Measurements from ENCODE around the gene CALN1.
"Not testable (repeated sequence)": the region's sequence is repeated elsewhere in the genome, so short reads cannot be mapped to it uniquely, and the experiment has no call there.

Gene CALN1

GRCh38 chr7:72080865-72081510 lies 331.1 kb downstream of the CALN1 start:
- DNase-seq = peak; percentile 85 to 91 (median 88)

GRCh38 chr7:72080341-72080766 lies 331.8 kb downstream of the CALN1 start:
- peak in 1 of 4 experiments; percentile 4 for DNase-seq

DNA sequence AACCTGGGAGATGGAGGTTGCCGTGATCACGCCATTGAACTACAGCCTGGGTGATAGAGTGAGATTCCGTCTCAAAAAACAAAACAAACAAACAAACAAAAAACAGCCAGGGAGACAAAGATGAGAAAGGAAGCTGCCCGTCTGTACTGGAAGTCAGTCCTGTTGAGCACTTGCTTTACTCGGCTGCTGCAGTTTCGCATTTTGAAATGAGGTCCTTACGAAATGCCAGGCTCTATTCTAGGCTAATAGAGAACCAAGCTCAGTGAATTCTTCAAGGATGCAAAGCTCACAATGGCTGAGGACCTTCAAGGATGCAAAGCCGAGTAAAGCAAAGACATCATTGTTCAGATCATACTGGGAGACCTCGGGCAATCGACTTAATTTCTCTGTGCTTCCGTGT lies 333.3 kb downstream of the CALN1 start:
- DNase-seq = peak; percentile 35 to 66 (median 58)

- DNase-seq = no peak
Observed at GRCh38 chr7:72078301-72078700, 333.8 kb downstream of the CALN1 start.

DNA sequence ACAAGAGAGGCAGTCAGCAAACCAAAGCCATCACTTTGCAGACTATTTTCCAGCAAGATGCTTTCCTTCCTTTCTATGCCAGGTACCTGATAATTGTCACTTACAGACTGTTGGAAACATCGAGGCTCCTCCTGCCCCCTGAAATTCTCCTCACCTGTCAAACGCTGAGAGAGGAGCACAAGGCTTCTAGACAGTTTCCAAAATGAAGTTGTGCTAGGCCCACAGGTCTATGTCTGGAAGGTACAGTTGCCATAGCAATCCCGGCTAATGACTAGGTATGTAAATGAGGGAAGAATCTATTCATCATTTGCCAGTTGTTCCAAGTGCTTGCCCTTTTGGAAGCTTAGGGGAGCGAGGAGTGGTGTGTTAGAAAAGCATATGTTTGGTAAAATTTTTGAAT lies 334.4 kb downstream of the CALN1 start:
- no peak for DNase-seq

DNA sequence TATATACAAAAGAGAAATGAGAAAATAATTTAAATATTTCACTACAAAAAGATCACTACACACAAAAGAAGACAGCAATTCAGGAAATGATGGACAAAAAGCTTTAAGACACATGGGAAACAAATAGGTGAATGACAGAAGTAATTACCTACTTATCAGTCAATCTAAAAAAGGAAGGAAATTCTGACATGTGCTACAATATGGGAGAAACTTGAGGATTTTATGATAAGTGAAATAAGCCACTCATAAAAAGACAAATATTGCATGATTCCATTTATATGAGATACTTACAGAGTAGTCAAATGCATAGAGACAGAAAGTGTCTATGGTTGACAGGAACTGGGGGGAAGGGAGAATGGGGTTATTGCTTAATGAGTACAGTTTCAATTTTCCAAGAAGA lies 339.2 kb downstream of the CALN1 start:
- no peak for DNase-seq

GRCh38 chr7:72069263-72069662 lies 342.9 kb downstream of the CALN1 start:
- peak in 3 of 4 experiments; percentile 10 to 37 (median 10) for DNase-seq

DNA sequence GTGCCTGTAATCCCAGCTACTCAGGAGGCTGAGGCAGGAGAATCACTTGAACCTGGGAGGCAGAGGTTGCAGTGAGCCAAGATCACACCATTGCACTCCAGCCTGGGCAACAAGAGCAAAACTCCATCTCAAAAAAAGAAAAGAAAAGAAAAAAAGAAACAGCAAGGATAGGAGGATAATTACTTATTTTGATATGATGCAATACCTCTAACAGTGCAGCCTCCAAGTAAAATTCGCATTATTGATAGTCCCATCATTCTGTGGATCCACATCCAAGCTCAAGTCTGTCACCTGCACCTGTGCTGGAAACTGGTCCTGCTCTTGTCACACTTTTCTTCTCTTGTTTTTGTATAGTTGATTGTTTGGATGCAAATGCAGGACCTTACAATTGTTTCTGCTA lies 346.4 kb downstream of the CALN1 start:
- not testable (repeated sequence) for DNase-seq

DNA sequence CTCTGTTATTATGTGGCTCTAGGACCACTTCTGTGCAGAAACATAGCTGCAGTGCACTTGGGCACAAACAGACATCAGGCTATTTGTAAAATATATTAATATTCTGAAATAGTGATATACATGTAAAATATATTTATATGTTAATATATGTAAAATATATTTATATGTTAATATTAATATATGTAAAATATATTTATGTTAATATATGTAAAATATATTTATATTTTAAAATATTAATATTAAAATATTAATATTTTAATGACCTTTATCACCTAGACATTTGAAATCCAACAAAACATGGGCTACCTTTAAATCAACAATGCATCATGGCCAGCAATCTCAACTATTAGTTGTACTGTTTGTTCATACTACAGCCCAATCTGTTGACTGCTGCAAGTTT lies 347.2 kb downstream of the CALN1 start:
- DNase-seq = no peak

DNA sequence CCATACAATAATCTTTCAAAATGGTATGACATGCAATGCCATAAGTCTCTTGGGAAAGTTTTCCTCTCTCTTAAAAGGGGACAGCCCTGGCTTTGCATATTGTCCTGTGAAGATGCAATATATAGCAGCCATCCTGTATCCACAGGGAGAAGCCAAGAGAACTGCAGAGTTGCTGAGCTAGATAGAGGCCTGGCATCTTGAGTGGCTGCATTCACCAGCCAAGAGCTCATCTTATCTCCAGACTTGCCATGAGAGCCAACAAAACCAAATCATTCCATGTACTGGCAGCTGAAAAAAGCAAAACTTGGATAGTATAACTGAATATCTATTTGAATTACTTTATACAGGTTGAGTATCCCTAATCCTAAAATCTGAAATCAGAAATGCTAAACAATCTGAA lies 348.8 kb downstream of the CALN1 start:
- DNase-seq = no peak

DNA sequence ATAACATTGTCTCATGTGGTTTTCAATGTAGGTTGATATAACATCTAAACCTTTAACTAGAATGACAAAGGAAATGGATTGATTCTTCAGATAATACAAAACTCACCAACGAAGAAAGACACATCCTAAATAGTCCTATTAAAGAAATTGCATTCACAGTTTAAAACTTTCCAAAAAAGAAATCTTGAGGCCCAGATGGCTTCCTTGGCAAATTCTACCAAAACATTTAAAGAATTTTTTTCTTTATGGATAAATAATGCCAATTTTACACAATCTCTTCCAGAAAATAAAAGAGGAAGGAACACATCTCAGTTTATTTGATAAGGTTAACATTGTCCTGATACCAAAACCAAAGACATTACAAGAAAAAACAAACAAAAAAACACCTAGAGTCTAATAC lies 349.5 kb downstream of the CALN1 start:
- DNase-seq = no peak

DNA sequence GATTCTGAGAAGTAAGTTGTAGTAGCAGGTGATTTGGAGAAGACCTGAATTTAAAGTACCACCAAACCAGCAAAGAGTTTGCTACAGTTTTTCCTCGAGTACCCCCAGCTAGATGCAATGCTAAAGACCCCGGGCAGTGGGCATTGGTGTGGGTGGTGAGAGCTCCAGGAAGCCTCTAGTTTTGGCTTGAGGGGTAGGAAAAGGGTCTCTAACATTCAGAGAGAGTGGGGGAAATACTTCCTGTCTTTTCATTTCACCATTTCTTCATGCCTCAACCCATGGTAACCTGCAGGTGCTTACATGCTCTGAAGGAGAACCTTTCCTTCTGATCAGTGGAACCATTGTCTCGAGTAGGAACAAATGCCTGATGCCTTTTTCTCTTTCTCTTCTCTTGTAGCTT lies 352.2 kb downstream of the CALN1 start:
- DNase-seq = no peak

DNA sequence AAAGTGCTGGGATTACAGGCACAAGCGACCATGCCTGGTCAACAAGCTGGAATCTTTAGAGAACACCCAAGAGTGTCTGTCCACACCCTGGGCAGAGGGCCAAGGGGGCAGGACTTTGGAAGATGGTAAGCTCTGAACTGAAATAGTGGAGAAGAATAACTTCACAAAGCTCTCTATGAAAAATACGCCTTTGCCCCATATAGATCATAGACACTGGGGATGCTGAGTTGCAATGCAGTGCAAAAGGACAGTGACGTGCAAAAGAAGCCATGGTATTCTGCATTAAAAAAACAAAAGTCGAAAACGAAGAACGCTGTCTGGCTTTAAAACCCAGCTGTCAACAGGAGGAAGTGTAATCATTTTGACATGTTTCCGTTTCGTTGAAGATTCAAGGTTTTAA lies 353.6 kb downstream of the CALN1 start:
- DNase-seq = peak; percentile 34 to 73 (median 60)

DNA sequence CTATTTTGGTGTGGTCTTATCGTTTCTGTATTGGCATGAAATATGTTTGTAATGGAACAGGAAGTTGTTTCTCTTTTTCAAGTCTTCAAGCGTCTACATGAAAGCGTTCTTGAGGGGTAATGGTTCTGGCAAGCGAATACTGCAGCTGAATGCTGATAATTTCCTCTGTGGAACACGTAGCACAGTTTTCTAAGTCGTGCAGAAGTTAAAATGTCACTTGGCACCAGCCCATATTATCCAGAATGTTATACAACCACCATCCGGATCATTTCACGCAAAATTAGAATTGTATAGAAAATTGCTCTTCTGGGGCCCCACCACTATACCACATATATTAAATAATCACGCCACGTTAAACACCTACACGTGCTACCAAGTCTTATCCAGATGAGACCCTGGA lies 354.3 kb downstream of the CALN1 start:
- no peak for DNase-seq

- no peak for DNase-seq
Observed at GRCh38 chr7:72057231-72057630, 354.9 kb downstream of the CALN1 start.

- DNase-seq = no peak
Observed at GRCh38 chr7:72055426-72055825, 356.7 kb downstream of the CALN1 start.

DNA sequence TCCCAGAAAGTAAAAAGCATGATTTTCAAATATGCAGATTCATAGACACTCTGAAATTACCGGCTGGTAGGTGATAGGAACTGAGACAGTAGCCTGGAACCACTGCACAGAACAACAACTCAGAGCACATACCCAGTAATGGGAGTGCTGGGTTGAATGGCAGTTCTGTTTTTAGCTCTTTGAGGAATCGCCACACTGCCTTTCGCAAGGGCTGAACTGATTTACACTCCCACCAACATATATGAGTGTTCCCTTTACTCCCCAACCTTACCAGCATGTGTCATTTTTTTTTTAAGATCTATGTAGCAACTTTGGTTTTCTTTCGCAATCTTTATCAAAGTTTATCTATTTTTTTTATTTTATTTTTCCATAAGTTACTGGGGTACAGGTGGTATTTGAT lies 358.8 kb downstream of the CALN1 start:
- DNase-seq = peak; percentile 70 to 87 (median 82)

DNA sequence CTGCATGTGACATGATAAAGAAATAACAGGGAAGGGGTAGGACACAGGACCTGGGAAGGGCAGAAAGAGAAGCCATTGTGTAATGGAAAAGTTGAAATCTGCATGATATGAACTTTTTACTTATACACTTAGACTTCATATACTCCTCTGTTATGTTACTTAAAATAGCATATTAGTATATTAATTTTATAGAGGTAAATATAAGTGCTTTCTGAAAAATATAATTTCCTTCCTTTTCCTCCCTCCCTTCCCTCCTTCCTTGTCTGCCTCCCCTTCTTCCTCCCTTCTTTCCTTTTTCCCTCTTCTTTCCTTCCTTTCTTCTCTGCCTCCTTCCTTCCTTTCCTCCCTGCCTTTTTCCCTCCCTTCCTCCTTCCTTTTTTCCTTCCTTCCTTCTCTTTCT lies 363.7 kb downstream of the CALN1 start:
- DNase-seq = no peak

DNA sequence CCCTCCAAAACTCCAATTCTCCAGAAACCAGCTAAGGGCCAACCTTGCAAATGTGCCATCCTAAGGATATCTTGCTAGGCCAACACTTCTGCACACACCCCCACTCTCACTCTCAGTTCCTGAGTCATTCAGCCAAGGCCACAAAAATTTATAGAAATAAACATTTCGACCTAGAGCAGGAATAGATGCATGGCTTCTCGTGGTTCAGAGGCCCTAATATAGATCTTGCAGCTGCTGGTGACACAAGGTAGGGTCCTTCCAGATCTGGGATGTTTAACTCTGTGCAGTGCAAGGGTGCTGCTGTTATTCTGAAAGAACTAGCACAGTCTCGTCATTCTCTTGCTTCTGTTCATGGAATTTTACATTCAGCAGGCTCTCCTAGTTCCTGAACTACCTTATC lies 369.3 kb downstream of the CALN1 start:
- peak in 3 of 4 experiments; percentile 20 to 44 (median 22) for DNase-seq

DNA sequence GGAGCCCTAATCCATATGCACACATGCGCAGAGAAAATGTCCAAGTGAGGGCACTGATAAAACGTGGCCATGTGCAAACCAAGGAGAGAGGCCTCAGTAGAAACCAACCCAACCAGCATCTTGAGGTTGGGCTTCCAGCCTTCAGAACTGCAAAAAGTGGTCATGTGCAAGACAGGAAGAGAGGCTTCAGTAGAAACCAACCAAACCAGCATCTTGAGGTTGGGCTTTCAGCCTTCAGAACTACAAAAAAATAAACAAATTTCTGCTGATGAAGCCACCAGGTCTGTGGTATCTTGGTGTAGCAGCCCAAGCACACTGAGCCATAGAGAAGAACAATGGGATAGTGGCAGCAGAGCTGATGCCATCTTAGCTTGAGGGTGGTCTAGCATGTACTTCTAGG lies 371.5 kb downstream of the CALN1 start:
- no peak for DNase-seq

GRCh38 chr7:72039460-72039859 lies 372.7 kb downstream of the CALN1 start:
- no peak for DNase-seq

- DNase-seq = no peak
Observed at GRCh38 chr7:72038022-72038732, 374.0 kb downstream of the CALN1 start.

- no peak for DNase-seq
Observed at GRCh38 chr7:72037516-72037915, 374.6 kb downstream of the CALN1 start.

DNA sequence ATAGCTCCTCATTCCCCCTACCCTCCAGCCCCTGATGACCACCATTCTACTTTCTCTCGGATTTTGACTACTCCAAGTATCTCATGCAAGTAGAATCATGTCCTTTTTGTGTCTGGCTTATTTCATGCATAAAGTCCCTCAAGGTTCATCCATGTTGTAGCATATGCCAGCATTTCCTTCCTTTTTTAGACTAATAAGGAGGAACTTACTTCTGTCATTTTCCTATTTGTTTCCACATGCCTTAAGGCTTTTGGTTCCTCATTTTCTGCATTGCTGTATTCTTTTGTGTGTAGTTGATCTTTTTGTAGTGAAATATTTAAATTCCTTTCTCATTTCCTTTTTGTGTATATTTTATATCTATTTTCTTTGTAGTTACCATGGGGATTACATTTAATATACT lies 376.9 kb downstream of the CALN1 start:
- peak; percentile 39 to 90 (median 69) for DNase-seq

All from suppressor macrophage (primary cell).